ENCODE results near the gene HSBP1. TPM values are rescaled to one million over a fixed set of nuclear protein-coding genes. Genes with fewer than 3 reads are reported as not detected.

The HSBP1 gene
- total and polyA plus RNA-seq, 12 donors, result 86.7 to 178 (median 155) TPM

GRCh38 chr16:83837566-83837965, 29.8 kb downstream of the HSBP1 start:
- DNase-seq (no peak), ATAC-seq (no peak)
- Histone ChIP-seq H3K27me3 (peaks cover 0 to 8% (median 0%) of the 10 kb centered on the region in 7 donors), H3K4me1 (peaks cover 0 to 14% (median 0%) of the 10 kb centered on the region in 9 donors), H3K4me3 (no peak overlapping the region), H3K36me3 (no peaks in the 10 kb centered on the region), H3K9me3 (no peaks in the 10 kb centered on the region), H3K27ac (no peak overlapping the region)
- TF ChIP-seq CTCF (IDR thresholded peaks at IDR 0.05), result no peak
- 93% methylated on average over 4 of the region's 4 CpGs for WGBS, 2 donors
- intact Hi-C loops (cut with DNase I), result loop anchor here in 1 of 10 donors (10.0 kb wide), 1 partner anchor 227 kb away; no protein-coding TSS in a partner anchor

- intact Hi-C loops (cut with DNase I), result loop anchor here in 1 of 10 donors (10.0 kb wide), 1 partner anchor 227 kb away; no protein-coding TSS in a partner anchor
- Histone ChIP-seq H3K9me3 (no peaks in the 10 kb centered on the region), H3K4me3 (no peak overlapping the region), H3K4me1 (peaks cover 0 to 20% (median 0%) of the 10 kb centered on the region in 9 donors), H3K27me3 (peaks cover 0 to 8% (median 0%) of the 10 kb centered on the region in 7 donors), H3K27ac (no peak overlapping the region), H3K36me3 (no peaks in the 10 kb centered on the region)
- ATAC-seq (no peak), DNase-seq (no peak)
- 77 to 84% methylated on average over 4 of the region's 4 CpGs for WGBS, 2 donors
- TF ChIP-seq CTCF (IDR thresholded peaks at IDR 0.05), result no peak
Observed at GRCh38 chr16:83838151-83838550, 30.4 kb downstream of the HSBP1 start.

GRCh38 chr16:83839561-83839960, 31.8 kb downstream of the HSBP1 start:
- H3K27me3 ChIP-seq, result peaks cover 0 to 8% (median 0%) of the 10 kb centered on the region in 7 donors
- DNase-seq (no peak), ATAC-seq (no peak)
- H3K27ac ChIP-seq, result no peak overlapping the region
- intact Hi-C loops (cut with DNase I), result loop anchor here in 1 of 10 donors (10.0 kb wide), 1 partner anchor 225 kb away; no protein-coding TSS in a partner anchor
- TF ChIP-seq CTCF (IDR thresholded peaks at IDR 0.05), result no peak
- peaks cover 0 to 22% (median 0%) of the 10 kb centered on the region in 9 donors for H3K4me1 ChIP-seq
- no peaks in the 10 kb centered on the region for H3K9me3 ChIP-seq
- 58 to 64% methylated on average over 3 of the region's 3 CpGs for WGBS, 2 donors
- H3K4me3 ChIP-seq, result no peak overlapping the region
- no peaks in the 10 kb centered on the region for H3K36me3 ChIP-seq

- 82 to 92% methylated on average over 4 of the region's 4 CpGs for WGBS, 2 donors
- Histone ChIP-seq H3K27ac (no peak overlapping the region), H3K4me3 (no peak overlapping the region), H3K27me3 (peaks cover 0 to 8% (median 0%) of the 10 kb centered on the region in 7 donors), H3K9me3 (no peaks in the 10 kb centered on the region), H3K36me3 (no peaks in the 10 kb centered on the region), H3K4me1 (peaks cover 0 to 22% (median 0%) of the 10 kb centered on the region in 9 donors)
- ATAC-seq, result no peak
- no peak for DNase-seq
- intact Hi-C loops (cut with DNase I), result loop anchor here in 1 of 10 donors (5.0 kb wide), 1 partner anchor 77 kb away; no protein-coding TSS in a partner anchor
- TF ChIP-seq CTCF (IDR thresholded peaks at IDR 0.05), result no peak
Observed at GRCh38 chr16:83840060-83840617, 32.4 kb downstream of the HSBP1 start.
